HuH-7.5 (cell line): ENCODE measurements around the gene LAMA2.
"Not testable (repeated sequence)": the region's sequence is repeated elsewhere in the genome, so short reads cannot be mapped to it uniquely, and the experiment has no call there.

ENCODE experiments used
- DNase-seq: peaks from one replicate; pipeline ENCODE4 v3.0.0; 2011; ENCODE audit warnings: low spot score

Gene LAMA2

DNA sequence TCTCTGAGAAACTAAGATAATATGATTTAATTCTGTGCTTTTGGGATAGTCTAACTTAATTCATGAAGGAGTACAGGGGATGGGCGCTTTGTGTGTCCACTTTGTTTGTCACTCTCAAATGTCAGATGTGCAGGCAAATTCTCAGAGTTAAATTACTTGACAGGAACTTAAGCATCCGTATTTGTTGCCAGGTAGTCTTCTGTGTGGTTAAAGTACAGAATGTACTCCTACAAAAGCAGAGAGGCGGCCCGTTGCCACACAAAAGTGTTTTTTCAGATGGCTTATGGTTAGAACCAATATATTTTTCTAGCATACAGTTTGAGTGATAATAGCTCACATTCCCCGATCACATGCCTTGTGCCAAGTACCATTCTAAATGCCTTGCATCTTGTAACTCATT is 234.4 kb downstream of the LAMA2 start:
- no peak for DNase-seq

DNA sequence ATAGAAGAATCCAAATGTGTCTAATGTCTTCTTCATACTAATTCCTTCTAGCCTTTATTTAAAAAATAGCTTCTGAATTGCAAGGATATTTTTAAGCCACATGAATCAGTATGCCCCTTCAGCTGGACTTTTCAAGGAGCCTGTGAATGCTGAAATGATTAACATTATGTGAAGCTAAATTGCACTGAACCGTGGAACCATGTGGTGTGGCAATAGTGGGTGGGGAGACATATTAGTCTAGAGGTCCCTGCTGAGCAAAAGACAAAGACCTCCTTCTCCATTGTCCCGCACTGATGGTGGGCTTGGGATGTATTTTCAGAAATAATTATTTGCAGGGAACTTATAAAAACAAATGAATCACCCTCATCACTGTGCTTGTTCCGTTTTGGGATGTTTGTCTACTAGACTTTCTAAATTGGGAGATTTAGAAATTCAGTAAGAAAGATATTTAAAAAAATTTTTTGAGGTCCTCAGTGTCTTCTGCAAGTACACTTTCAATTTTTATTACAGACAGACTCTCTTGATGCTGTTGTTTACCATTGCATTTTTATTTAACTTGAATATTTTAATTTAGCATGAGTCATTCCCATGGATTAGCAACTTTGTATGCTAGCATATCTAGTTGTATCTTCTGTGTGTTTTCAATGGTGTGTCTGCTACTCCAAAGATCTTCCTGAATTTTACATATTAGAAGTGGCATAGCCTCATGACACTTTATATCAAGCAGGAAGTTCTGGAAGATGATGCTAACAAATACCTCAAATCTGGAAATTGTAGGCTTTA is 238.1 kb downstream of the LAMA2 start:
- no peak for DNase-seq

DNA sequence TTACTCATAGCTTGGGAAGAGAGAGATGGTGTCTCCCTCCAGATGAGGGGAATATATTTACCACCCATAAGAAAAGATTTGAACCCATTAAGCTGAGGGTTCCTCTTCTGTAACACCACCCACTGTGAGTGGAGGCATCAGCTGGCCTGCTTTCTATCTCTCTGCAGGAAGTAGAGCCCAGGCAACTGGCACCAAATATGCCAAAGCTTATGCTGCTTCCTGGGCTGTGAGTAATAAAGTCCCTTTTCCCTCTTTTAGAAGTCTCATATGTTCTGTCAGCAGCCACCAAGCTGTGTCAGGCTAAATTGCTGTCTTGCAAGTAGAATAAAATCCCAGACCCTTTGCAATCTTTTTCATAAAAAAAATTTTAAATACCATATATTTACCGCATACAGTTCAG is 241.4 kb downstream of the LAMA2 start:
- no peak for DNase-seq

DNA sequence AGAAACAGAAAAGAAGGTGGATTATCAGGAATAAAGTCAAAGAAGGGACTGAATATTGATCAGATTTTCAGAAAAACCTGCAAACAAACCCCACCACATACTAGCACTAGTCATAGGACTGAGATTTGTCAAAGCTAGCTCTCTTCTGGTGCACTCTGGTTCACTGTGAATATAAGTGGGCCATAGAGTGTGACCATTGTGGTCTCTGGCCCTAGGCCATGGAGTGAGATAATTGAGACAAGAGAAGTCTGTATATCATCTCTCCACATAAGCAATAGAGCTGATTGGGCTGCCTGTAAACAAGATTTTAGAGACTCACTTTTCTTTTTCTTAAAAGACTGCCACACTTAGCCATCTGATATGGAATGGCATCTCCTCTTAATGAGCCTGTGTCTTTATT is 247.2 kb downstream of the LAMA2 start:
- DNase-seq: no peak

DNA sequence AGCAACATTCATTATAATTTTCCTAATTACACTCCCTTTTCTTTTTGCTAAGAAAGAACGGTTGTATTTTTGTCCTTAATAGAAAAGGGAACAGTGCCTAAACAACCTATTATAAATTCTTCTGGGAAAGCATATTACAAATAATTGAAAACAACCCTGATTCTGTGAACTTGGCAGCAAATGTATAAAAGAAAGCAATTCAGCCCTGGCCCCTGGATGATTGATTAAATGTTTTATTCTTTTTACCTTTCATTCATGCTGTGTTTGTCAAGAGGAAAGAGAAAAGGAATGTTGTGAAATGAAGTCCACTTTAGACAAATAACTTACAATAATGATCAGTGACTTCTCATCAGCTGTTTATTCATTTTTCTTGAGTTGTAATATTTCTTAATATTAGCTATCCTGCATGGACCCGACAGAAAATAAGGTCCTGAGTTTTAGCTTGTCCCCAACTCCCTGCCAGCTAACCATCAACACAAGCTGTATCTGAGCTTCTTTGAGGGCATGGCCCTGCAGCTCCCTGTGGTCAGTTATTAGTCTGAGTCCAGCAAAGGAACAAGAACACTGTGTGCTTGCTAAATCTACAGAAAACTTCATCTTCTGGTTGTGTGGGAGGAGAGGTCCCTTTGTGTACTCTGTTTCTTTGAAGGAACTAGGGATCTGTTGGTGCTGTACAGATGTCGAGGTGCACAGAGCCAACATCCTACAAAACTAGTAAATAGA is 248.2 kb downstream of the LAMA2 start:
- DNase-seq: no peak

DNA sequence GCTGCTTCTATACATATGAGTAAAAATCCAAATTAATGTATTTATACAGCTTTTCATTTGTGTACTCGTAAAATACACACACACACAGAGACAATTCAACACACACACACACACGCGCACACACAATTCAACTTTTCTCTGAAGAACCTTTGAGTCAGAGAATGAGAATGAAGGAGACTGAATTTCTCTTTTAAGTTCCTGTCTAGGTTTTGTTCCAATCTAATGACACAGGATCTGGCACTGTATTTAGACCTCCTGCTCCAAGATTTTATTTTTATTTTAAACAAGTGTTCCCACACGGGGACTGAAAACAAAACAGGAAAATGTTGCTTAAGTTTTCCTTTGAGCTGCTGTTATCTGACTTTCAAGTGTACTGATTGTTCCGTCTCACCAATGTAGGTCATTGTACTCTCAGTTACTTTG is 250.8 kb downstream of the LAMA2 start:
- no peak for DNase-seq

DNA sequence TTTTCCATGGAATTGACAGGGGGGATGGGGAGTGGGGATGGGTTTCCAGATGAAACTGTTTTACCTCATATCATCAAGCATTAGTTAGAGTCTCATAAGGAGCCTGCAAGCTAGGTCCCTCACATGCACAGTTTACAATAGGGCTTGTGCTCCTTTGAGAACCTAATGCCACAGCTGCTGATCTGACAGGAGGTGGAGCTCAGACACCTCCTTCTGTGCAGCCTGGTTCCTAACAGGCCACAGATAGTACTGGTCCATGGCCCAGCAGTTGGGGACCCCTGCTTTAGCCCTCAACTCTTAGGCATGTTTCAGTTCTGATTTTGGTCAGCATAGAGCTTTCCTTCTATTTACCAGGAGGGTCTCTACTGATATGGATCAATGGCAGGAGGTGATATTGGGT is 251.6 kb downstream of the LAMA2 start:
- no peak for DNase-seq

DNA sequence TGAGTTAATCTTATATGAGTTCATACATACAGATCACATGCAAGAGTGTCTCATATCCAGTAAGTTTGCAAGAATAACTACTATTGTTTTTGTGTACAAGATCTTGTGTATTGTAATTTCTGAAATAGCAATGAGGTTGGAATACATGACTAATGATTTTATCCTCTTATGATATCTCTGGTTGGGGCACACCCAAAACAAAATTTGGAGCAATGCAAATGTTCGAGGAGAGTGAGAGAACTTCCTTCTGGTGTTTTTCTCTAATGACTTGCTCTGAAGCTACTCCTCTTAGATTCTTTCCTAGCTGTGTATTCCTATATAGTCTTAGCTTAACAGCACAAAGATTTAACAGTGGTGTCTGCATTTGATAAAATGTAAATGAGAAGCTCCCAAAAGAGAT is 252.5 kb downstream of the LAMA2 start:
- no peak for DNase-seq

DNA sequence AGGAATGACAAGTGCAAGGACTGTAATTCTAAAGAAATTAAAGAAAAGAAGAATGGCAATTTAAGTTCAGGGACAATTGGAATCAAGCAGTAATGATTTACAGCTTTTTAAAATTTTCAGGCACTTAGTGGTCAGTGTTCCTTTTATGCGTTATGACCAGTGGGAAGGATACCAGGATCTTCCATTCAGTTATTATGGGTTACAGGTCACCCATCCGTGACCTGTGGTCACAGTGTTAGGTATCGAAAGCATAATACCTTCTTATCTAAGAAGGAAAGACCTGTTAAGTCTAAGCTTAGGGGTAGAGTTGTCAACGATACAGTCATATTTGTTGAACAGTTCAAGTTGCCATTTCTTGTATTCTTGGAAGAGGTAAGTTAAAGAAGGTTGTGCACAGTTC is 253.8 kb downstream of the LAMA2 start:
- DNase-seq: no peak

DNA sequence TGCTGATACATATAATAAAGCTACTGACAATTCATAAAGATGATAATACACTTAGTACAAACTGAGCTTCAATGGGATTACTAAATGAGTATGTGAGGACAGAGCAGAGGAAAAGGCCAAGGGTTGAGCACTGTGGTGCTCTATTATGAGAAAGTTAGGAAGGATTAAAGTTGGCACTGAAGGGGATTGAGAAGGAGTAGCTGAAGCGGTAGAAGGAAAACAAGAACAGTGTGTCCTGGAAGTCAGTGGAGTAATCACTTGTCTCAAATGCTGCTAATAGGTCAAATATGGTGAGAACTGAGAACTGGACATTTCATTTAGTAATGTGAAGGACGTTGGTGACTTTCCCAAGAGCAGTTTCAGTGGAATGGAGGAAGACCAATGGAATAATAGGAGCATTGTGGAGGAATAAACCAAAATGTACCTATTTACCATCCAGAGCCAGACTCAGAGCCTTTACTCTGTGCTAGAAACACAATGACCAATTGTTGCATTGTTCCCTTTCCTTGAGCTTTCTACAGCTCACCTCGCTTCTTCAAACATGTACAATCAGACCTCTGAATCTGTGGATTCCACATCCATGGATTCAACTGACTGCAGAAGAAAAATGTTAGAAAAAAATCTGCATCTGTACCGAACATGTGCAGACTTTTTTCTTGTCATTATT is 255.9 kb downstream of the LAMA2 start:
- DNase-seq: no peak

DNA sequence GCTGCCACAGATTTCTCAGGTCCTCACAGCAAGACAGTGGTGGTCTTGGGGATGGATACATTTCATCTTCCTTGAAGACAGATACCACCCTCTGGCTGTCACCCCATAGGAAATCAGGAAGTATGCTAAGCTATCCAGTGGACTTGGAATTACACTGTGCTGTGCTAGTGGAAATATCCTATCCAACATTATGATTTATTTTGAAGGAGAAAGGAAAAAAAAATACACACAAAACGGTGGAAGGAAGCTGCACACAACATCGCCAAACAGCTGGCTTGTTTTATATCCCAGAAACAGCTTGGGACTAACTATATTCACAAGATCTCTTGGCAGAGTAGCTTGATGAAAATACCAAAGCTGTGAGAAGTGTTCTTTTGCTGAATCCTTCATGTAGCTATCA is 257.6 kb downstream of the LAMA2 start:
- no peak for DNase-seq

DNA sequence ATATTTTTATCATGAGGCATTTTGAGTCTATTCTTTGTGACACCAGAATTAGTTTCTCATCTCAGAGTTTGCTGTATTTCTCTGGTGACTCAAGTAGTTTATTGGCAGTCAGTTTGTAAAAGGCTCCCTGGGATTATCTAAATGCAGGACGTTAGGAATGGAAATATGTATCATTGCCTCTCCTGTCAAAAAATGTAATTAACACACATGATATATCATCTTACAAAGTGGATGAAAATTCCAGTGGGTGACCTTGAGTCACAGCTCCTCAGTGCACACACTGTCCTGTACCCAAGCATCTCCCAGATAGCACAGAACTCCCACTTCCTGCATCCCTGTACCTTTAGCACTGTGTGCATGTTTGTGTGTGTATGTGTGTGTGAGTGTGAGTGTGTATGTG is 258.6 kb downstream of the LAMA2 start:
- no peak for DNase-seq

DNA sequence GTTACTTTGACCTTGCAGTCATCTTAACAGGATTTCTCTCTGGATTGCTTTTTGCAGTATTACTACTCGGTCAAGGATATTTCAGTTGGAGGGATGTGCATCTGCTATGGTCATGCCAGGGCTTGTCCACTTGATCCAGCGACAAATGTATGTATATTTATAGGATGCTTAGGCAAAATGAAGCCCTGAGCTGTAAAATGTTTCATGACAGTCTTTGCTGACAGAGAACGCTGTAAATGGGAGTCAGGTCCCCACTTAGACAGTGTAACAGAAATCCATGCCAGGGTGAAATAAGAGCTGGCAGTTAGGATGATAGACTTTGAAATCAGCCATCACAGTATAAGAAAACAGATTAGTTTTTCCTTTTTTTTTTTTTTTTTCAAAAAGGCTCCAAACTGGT is 264.0 kb downstream of the LAMA2 start:
- no peak for DNase-seq

DNA sequence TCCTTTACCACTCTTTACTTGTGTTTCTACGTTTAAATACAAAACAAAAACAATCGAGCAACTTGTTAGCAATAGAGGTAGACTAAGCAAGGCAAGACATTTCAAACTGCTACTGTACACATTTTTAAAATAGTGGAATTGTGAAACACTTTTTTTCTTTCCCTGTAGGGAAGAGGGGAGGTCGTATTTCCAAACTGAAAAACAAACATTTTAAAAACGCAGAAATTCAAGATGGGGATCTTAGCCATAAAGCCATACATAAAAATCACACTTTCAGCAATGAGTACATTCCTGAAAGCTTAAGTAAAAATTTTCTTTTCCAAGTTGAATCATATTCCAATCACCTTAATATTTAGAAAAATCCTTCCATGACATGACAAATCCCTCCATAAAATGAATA is 267.6 kb downstream of the LAMA2 start:
- no peak for DNase-seq

DNA sequence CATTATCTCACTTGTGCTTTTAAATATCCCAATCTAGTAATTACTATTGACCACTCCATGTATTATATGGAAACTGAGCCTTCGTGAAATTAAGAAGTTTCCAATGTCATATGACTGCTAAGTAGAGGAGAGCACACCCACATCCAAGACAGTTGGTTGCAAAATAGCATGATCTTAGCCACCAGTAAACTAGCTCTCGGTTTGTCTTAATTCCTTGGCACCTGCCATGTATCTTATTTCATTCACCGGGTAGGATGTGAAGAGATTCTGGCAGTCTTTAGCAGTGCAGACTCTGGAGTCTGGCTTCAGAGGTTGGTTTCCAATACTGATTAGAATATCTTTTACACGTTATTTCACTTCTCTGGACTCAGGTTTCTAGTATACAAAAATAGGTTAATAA is 270.3 kb downstream of the LAMA2 start:
- DNase-seq: no peak

DNA sequence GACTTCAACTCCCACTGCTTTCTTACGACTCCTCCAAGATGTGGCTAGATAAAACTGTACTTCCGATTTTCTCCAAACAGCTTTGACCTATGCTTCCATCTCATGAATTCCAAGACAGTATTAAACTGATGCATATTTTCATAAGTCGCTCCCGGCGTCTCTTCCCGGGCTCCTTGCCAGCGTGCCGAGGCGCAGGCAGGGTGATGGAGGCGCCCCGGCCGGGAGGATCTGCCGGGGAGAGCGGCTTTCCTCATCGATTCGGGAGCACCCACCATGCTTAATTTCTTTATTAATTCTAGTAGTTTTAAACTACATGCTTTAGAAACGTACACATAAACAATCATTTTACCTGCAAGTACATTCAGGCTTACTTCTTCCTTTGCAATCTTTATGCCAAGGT is 276.3 kb downstream of the LAMA2 start:
- not testable (repeated sequence) for DNase-seq

DNA sequence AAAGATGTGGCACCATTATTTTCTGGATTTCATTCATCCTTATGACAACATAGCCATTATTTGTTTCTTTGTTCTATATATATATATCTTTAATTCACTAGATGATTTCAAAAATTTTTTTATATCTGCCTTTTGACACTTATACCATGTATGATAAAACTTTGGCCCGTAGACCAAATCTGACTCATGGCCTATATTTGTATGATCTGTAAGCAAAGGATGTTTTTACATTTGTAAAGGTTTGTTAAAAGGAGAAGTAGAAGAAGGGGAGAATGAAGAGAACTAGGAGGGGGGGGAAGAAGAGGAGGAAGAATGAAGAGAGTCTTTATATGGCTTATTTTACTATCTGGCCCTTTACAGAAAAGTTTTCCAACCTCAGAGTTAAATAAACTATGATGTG is 279.7 kb downstream of the LAMA2 start:
- no peak for DNase-seq

DNA sequence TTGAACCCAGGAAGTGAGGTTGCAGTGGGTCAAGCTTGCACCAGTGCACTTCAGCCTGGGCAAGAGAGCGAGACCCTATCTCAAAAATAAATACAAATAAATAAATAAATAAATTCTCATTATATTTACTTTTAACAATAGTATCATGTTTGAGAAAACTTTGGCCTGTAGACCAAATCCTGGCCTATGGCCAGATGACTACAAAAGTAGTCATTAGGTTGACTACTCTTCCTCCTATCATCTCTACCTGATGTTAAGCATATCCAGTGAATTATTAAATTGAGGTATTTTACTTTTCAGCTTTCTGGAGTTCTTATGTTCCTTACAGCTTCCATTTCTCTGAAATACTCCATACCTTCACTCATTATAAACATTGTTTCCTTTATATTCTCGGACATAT is 280.6 kb downstream of the LAMA2 start:
- no peak for DNase-seq

DNA sequence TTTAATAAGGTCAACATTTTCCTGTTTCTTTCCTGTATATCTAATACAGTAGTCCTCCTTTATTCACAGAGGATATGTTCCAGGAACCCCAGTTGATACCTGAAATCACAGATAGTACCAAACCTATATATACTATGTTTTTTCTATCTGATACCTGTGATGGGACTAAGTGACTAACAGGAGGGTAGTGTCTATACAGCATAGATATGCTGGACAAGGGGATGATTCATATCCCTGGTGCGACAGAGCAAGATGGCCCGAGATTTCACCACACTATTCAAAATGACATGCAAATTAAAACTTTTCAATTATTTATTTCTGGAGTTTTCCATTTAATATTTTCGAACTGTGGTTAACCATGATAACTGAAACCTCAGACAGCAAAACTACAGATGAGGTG is 281.1 kb downstream of the LAMA2 start:
- DNase-seq: no peak

DNA sequence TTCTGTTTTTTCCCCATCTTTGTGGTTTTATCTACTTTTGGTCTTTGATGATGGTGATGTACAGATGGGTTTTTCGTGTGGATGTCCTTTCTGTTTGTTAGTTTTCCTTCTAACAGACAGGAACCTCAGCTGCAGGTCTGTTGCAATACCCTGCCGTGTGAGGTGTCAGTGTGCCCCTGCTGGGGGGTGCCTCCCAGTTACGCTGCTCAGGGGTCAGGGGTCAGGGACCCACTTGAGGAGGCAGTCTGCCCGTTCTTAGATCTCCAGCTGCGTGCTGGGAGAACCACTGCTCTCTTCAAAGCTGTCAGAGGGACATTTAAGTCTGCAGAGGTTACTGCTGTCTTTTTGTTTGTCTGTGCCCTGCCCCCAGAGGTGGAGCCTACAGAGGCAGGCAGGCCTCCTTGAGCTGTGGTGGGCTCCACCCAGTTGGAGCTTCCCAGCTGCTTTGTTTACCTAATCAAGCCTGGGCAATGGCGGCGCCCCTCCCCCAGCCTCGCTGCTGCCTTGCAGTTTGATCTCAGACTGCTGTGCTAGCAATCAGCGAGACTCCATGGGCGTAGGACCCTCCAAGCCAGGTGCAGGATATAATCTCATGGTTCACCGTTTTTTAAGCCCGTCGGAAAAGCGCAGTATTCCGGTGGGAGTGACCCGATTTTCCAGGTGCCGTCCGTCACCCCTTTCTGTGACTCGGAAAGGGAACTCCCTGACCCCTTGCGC is 289.5 kb downstream of the LAMA2 start:
- DNase-seq: not testable (repeated sequence)

DNA sequence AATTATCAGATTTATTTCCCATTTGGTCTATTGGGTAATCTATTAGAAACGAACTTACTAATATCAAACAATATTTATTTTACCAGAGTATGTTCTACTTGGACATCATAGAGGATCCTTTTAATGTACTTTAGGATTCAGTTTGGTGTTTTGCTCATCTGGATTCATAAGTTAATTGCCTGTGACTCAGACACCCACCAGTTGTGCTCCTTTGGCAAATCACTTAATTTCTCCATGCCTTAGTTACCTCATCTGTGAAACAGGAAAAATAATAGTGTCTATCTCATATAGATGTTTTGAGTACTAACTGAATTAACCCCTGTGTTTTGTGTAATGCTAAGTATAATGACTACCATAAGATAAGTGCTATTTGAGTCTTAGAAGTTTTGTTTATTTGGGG is 292.1 kb downstream of the LAMA2 start:
- no peak for DNase-seq

DNA sequence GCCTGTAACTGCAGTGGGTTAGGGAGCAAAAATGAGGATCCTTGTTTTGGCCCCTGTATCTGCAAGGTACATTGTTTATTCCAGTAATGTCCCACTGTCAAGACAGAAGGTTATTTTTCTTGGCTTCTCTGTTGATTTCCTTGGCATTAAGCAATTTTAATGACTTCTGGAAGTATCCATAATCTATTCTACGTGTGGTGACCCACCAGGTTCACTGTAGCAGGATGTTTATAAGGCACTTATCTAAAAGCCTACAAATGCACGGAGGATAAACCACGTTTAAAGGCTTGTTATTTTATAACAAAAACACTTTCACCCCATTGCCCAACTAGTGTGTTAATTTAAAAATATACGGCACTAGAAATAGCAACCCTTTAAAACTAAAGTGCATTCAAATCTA is 294.9 kb downstream of the LAMA2 start:
- DNase-seq: no peak

DNA sequence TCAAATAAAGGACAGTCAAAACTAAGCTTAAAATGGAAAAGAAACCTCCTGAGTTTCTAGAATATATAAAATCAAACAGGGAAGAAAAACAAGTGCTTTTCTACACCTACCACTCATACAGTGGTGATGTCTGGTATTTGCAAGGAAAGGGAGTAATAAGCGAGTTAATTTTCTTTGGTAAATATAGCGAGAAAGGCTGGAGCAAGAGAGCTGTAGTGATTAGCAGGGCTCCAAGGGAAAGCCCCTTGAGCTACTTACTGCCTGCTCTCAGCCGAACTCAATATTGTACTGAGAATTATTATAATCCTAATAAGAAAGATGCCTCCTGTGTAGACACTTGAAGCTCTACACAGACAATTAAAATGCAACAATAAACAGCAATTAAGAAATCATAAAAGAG is 296.3 kb downstream of the LAMA2 start:
- no peak for DNase-seq
